RWPE1 (cell line): ENCODE data around the gene LILRB4.
"Not testable (repeated sequence)": the region's sequence is repeated elsewhere in the genome, so short reads cannot be mapped to it uniquely, and the experiment has no call there.

Experiments
- CTCF ChIA-PET: fragments of 350-600 bp; sonication (Branson Sonifier 250); formaldehyde crosslinking; extraction: SDS; loops from one replicate; lab custom pipeline; 2021; lab: Yijun Ruan, JAX
- POLR2A ChIA-PET: fragments of 400-600 bp; formaldehyde crosslinking; extraction: SDS; loops from one replicate; lab custom pipeline; 2020; ENCODE audit warnings: antibody characterized with exemption; ENCODE audit not compliant: low non-redundant PET; lab: Yijun Ruan, JAX
- DNase-seq: peaks from one replicate; pipeline ENCODE4 v3.0.0; 2012; ENCODE audit warnings: low spot score
- H3K27ac ChIP-seq: fragments of 450-650 bp; 2 replicates; pipeline ENCODE4 v1.5.1; 2017
- TF ChIP-seq, protein P1 (sequence below): fragments of 450-650 bp; conservative IDR thresholded peaks from 2 replicates; pipeline ENCODE4 v1.5.1; 2017; ENCODE audit warnings: low read depth, mild to moderate bottlenecking

LILRB4 gene

DNA sequence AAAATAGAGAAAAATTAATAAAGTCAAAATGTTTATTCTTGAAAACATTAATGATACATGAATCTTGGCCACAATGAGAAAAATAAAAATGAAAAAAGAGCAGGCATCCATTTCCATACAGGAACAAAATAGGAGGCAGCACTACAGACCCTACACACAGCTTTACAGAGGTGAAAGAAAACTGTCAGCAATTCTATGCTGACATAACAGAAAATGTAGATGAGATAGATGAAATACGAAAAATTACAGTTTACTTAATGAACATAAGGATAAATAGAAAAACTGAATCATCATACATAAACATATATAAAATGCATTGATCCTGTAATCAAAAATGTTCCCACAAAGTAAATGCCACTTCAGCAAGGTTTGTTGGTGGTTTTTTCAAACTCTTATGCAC lies 5.6 kb downstream of the LILRB4 start:
- no peak overlapping the region for H3K27ac ChIP-seq
- ChIA-PET POLR2A (no interaction called here), CTCF (interaction anchor here (0.6 to 0.7 kb wide), 2 partner anchors 55 to 188 kb away, joined by 3 to 4 read pairs; no protein-coding TSS in a partner anchor)
- TF ChIP-seq, protein P1, sequence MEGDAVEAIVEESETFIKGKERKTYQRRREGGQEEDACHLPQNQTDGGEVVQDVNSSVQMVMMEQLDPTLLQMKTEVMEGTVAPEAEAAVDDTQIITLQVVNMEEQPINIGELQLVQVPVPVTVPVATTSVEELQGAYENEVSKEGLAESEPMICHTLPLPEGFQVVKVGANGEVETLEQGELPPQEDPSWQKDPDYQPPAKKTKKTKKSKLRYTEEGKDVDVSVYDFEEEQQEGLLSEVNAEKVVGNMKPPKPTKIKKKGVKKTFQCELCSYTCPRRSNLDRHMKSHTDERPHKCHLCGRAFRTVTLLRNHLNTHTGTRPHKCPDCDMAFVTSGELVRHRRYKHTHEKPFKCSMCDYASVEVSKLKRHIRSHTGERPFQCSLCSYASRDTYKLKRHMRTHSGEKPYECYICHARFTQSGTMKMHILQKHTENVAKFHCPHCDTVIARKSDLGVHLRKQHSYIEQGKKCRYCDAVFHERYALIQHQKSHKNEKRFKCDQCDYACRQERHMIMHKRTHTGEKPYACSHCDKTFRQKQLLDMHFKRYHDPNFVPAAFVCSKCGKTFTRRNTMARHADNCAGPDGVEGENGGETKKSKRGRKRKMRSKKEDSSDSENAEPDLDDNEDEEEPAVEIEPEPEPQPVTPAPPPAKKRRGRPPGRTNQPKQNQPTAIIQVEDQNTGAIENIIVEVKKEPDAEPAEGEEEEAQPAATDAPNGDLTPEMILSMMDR = no peak
- DNase-seq = no peak

DNA sequence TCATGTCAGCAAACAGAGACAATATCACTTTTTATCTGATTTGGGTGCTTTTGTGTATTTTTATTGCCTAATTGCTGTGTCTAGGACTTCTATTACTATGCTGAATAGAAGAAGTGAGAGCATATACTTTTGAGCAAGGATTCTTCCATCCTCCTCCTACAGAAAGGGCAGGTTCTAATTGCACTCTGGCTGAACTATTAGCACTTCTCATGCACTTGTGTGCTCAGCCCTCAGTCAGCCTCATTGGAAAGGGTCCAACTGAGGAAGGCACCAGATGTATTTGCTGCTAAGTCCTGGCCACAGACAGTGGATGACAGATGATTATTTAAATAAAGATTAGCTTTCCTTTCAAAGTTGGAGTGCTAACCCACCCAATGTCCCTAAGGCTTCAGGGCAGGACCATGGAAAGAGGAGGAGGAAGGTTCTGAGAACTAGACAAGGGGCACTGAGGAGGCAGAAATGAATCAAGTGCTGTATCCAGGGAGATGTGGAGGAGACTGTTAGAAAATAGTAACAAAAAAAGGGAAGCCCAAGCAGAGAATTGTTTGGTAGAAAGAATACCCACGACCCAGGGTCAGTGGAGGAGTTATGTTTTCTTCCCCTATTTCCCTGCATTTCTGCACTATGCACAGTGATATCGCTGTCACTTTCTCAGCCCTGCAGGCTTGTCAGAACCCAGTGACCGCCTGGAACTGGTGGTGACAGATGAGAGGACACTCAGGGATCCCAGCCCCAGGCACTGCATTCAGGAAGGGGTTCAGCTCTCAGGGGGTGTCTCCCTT lies 8.0 kb downstream of the LILRB4 start:
- CTCF ChIA-PET = interaction anchor here (0.5 kb wide), 1 partner anchor 15 kb away, joined by 3 read pairs; no protein-coding TSS in a partner anchor
- no peak overlapping the region for H3K27ac ChIP-seq
- DNase-seq = no peak
- TF ChIP-seq, protein P1 = no peak
- POLR2A ChIA-PET = no interaction called here

DNA sequence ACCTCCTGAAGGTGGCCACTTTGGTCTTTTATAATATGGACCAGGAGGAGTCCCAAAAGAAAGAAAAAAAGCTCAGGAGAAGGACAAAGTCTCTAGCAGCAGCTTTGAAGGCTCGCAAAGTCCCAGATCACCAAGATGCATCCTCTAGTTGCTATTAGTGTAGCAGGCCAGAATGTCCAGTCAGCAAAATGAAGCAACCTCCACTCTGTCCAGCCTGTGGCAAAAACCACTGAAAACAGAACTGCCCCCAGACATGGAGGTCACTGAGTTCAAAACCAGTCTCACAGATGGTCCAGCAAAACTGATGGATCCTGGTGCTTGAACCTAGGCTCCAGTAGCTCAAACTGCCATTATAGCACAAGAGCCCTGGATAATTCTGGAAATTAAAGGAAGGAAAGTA lies 10.4 kb downstream of the LILRB4 start:
- no peak for DNase-seq
- no peak overlapping the region for H3K27ac ChIP-seq
- CTCF ChIA-PET = interaction anchor here (0.6 to 0.7 kb wide), 3 partner anchors 20 to 605 kb away, joined by 3 to 5 read pairs (median 4); no protein-coding TSS in a partner anchor
- POLR2A ChIA-PET = no interaction called here
- TF ChIP-seq, protein P1 = no peak

DNA sequence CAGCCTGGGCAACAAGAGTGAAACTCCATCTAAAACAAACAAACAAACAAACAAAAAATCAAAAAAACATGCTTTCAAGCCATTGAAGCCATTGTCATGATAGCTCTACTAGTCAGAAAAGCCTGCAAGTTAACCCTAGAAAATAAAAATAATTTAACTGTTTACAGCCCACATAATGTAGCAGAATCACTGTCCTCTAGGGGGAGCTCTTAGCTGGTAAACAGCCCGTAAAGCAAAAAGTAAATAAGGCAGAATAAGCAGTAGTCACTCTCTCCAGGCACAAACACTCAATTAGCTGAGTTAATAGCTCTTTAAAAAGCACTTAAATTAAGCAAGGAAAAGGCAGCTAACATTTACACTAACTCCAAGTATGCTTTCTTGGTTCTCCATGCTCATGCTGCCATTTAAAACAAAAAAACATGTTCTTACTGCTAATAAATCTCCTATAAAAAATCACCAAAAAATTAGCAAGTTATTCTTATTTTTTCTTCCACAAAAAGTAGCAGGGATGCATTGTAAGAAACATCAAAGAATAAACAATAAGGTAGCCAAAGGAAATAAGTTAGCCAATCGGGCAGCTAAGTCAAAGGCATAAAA lies 11.3 kb downstream of the LILRB4 start:
- peak; percentile 28 for DNase-seq
- POLR2A ChIA-PET = no interaction called here
- H3K27ac ChIP-seq = no peak overlapping the region
- CTCF ChIA-PET = interaction anchor here (0.6 to 1.7 kb wide), 9 partner anchors 9 to 282 kb away, joined by 3 to 7 read pairs (median 4); no protein-coding TSS in a partner anchor
- TF ChIP-seq, protein P1 = peak; percentile 77

DNA sequence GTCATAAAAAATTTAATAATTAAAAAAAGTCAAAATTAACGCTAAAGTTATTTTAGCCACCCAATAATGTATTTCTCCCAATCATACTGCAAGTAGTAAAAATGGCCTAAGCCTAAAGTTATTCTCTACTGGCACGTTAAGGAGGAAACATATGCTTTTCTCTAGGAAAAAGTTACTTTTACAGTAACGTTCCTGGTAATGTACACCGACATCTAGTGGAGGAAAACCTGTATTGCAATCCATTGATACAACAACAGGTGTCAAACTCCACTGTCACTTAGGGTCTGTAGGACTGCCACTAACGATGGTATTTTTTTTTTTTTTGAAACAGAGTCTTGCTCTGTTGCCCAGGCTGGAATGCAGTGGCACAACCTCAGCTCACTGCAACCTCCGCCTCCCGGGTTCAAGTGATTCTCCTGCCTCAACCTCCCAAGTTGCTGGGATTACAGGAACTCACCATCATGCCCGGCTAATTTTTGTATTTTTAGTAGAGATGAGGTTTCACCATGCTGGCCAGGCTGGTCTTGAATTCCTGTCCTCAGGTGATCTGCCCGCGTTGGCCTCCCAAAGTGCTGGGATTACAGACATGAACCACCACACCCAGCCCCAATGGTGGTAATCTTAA lies 13.5 kb downstream of the LILRB4 start:
- CTCF ChIA-PET = interaction anchor here (0.7 to 0.9 kb wide), 3 partner anchors 31 to 206 kb away, joined by 3 to 6 read pairs (median 5); no protein-coding TSS in a partner anchor
- POLR2A ChIA-PET, H3K27ac ChIP-seq: not testable (repeated sequence)
- DNase-seq = peak; percentile 45
- TF ChIP-seq, protein P1 = peak; percentile 92

DNA sequence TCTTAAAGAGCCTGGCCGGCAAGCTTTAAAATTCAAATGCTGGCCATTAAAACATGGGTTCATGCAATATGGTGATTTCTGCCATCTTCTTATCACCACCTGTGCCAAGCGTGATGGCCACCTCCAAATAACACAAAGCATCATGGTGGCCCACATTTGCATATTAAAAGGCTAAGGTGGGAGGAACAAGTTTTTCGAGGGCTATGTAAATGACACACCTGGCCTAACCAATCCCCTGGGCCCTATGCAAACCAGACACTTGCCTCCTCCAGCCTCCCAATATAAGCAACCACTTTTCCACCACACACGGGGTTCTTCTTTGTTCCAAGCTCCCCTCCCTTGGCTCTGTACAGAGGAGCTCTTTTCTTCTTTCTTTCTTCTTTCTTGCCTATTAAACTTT lies 14.4 kb downstream of the LILRB4 start:
- DNase-seq = no peak
- ChIA-PET CTCF (interaction anchor here (0.7 kb wide), 2 partner anchors 30 to 211 kb away, joined by 3 to 5 read pairs; no protein-coding TSS in a partner anchor), POLR2A (no interaction called here)
- TF ChIP-seq, protein P1 = no peak
- no peak overlapping the region for H3K27ac ChIP-seq

DNA sequence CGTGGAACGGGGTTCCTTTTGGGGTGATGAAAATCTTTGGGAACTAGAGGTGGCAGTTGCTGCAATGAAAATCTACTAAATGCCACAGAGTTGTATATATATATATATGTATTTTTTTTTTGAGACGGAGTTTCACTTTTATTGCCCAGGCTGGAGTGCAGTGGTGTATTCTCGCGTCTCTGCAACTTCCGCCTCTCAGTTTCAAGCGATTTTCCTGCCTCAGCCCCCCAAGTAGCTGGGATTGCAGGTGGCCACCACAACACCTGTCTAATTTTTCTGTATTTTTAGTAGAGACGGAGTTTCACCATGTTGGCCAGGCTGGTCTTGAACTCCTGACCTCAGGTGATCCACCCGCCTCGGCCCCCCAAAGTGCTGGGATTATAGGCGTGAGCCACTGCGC lies 18.8 kb downstream of the LILRB4 start:
- CTCF ChIA-PET, H3K27ac ChIP-seq, POLR2A ChIA-PET, DNase-seq: not testable (repeated sequence)
